ENCODE data around the gene DARS1.

Gene DARS1

GRCh38 chr2:136029149-136029548 lies 43.7 kb upstream of the DARS1 start (continued):
- no peak for TF ChIP-seq BCL11A (tag by site-specific recombination; IDR thresholded peaks at IDR 0.05; ENCODE audit: low read depth)
- no peak for TF ChIP-seq ZBTB11 (tag by site-specific recombination; conservative IDR thresholded peaks at IDR 0.05; ENCODE audit: low read depth)
- TF ChIP-seq, protein P1, sequence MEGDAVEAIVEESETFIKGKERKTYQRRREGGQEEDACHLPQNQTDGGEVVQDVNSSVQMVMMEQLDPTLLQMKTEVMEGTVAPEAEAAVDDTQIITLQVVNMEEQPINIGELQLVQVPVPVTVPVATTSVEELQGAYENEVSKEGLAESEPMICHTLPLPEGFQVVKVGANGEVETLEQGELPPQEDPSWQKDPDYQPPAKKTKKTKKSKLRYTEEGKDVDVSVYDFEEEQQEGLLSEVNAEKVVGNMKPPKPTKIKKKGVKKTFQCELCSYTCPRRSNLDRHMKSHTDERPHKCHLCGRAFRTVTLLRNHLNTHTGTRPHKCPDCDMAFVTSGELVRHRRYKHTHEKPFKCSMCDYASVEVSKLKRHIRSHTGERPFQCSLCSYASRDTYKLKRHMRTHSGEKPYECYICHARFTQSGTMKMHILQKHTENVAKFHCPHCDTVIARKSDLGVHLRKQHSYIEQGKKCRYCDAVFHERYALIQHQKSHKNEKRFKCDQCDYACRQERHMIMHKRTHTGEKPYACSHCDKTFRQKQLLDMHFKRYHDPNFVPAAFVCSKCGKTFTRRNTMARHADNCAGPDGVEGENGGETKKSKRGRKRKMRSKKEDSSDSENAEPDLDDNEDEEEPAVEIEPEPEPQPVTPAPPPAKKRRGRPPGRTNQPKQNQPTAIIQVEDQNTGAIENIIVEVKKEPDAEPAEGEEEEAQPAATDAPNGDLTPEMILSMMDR (tag by site-specific recombination; IDR thresholded peaks at IDR 0.05) = no peak
- no peak for TF ChIP-seq ZNF140 (tag by site-specific recombination; IDR thresholded peaks at IDR 0.05)
- no peak for TF ChIP-seq ZIC2 (tag by site-specific recombination; IDR thresholded peaks at IDR 0.05)
- TF ChIP-seq SCRT1 (tag by site-specific recombination; IDR thresholded peaks at IDR 0.05; ENCODE audit: borderline replicate concordance) = no peak
- no peak for TF ChIP-seq ZNF169 (tag by site-specific recombination; IDR thresholded peaks at IDR 0.05)
- TF ChIP-seq ZNF311 (tag by site-specific recombination; IDR thresholded peaks at IDR 0.05; ENCODE audit: borderline replicate concordance) = no peak
- no peak for TF ChIP-seq ZNF324 (tag by site-specific recombination; IDR thresholded peaks at IDR 0.05)

GRCh38 chr2:136028001-136028400 lies 42.6 kb upstream of the DARS1 start:
- POLR2A ChIA-PET = no interaction called here
- CTCF ChIA-PET = interaction anchor here (0.6 kb wide), 1 partner anchor 18 kb away, joined by 3 read pairs; no protein-coding TSS in a partner anchor
- Histone ChIP-seq H3K27ac (ENCODE audit: extremely low read depth, low read depth, low read length) (no peak overlapping the region), H3K4me3 (ENCODE audit: low read depth, low read length) (no peak overlapping the region), H3K4me1 (ENCODE audit: control insufficient read depth, insufficient read depth, low read length) (peaks cover 6% of the 10 kb centered on the region), H3K36me3 (ENCODE audit: control insufficient read depth in 2 of 2, insufficient read depth in 1 of 2, low read length in 2 of 2) (no peaks in the 10 kb centered on the region), H3K9me3 (ENCODE audit: control insufficient read depth, insufficient read depth, low read depth, low read length) (no peaks in the 10 kb centered on the region)
- TF ChIP-seq PRDM1 (tag by site-specific recombination; IDR thresholded peaks at IDR 0.05) = no peak

DNA sequence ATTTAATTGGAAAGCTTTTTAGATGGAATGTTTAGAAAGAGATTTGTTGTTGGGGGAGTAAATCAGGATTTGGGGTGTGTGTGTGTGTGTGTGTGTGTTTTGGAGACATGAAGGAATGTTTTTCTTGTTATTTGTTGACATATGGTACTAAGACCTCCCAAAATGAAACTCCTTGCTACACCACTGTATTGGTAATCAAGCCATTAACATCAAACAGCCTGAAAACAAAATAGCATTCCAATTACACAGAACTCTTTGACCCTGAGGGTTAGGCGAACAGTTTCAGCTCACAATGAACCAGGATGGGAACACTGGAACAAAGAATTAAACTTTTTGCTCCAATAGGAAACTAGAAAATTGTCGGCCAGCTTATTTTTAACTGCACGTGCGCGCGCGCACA lies 41.7 kb upstream of the DARS1 start:
- H3K27ac ChIP-seq (ENCODE audit: extremely low read depth, low read depth, low read length) = no peak overlapping the region
- H3K36me3 ChIP-seq (ENCODE audit: control insufficient read depth in 2 of 2, insufficient read depth in 1 of 2, low read length in 2 of 2) = no peaks in the 10 kb centered on the region
- H3K9me3 ChIP-seq (ENCODE audit: control insufficient read depth, insufficient read depth, low read depth, low read length) = no peaks in the 10 kb centered on the region
- ChIA-PET CTCF (interaction anchor here (0.8 kb wide), 1 partner anchor 10 kb away, joined by 3 read pairs; no protein-coding TSS in a partner anchor), POLR2A (no interaction called here)
- peaks cover 6% of the 10 kb centered on the region for H3K4me1 ChIP-seq (ENCODE audit: control insufficient read depth, insufficient read depth, low read length)
- TF ChIP-seq ZNF561 (tag by site-specific recombination; IDR thresholded peaks at IDR 0.05; ENCODE audit: borderline replicate concordance) (no peak), ZFHX2 (tag by site-specific recombination; conservative IDR thresholded peaks at IDR 0.05) (no peak), ZNF747 (tag by site-specific recombination; IDR thresholded peaks at IDR 0.05) (no peak), GFI1B (tag by site-specific recombination; IDR thresholded peaks at IDR 0.05) (no peak), ZNF623 (tag by site-specific recombination; IDR thresholded peaks at IDR 0.05) (no peak), ZBTB11 (tag by site-specific recombination; conservative IDR thresholded peaks at IDR 0.05; ENCODE audit: low read depth) (no peak)
- TF ChIP-seq, protein P2, sequence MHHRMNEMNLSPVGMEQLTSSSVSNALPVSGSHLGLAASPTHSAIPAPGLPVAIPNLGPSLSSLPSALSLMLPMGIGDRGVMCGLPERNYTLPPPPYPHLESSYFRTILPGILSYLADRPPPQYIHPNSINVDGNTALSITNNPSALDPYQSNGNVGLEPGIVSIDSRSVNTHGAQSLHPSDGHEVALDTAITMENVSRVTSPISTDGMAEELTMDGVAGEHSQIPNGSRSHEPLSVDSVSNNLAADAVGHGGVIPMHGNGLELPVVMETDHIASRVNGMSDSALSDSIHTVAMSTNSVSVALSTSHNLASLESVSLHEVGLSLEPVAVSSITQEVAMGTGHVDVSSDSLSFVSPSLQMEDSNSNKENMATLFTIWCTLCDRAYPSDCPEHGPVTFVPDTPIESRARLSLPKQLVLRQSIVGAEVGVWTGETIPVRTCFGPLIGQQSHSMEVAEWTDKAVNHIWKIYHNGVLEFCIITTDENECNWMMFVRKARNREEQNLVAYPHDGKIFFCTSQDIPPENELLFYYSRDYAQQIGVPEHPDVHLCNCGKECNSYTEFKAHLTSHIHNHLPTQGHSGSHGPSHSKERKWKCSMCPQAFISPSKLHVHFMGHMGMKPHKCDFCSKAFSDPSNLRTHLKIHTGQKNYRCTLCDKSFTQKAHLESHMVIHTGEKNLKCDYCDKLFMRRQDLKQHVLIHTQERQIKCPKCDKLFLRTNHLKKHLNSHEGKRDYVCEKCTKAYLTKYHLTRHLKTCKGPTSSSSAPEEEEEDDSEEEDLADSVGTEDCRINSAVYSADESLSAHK (tag by site-specific recombination; IDR thresholded peaks at IDR 0.05) = no peak
- TF ChIP-seq, protein P3, sequence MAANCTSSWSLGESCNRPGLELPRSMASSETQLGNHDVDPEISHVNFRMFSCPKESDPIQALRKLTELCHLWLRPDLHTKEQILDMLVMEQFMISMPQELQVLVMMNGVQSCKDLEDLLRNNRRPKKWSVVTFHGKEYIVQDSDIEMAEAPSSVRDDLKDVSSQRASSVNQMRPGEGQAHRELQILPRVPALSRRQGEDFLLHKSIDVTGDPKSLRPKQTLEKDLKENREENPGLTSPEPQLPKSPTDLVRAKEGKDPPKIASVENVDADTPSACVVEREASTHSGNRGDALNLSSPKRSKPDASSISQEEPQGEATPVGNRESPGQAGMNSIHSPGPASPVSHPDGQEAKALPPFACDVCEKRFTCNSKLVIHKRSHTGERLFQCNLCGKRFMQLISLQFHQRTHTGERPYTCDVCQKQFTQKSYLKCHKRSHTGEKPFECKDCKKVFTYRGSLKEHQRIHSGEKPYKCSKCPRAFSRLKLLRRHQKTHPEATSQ (tag by site-specific recombination; IDR thresholded peaks at IDR 0.05) = no peak
- H3K4me3 ChIP-seq (ENCODE audit: low read depth, low read length) = no peak overlapping the region

All from HEK293 (cell line).